Measurements from ENCODE around the gene EXT2.

- TF ChIP-seq CTCF (IDR thresholded peaks at IDR 0.05), result no peak
- TF ChIP-seq POLR2A (IDR thresholded peaks at IDR 0.05), result no peak
Observed at GRCh38 chr11:44258839-44259420, 163.5 kb downstream of the EXT2 start.
